Hepatocyte (in vitro differentiated cells): ENCODE data around the gene C11orf91. TPM values are rescaled to one million over a fixed set of nuclear protein-coding genes. Genes with fewer than 3 reads are reported as not detected.

Source experiments
- DNase-seq: peaks from one replicate; pipeline ENCODE4 v3.0.0-alpha.2; 2016; ENCODE audit warnings: low spot score
- H2AFZ ChIP-seq: fragments of 200-600 bp; sonication (generic); 2 replicates; pipeline ENCODE4 v1.6.0; 2016; ENCODE audit warnings: antibody characterized with exemption, mild to moderate bottlenecking
- H3K27ac ChIP-seq: fragments of 200-600 bp; sonication (generic); 2 replicates; pipeline ENCODE4 v1.5.1; 2016; ENCODE audit warnings: mild to moderate bottlenecking
- H3K27me3 ChIP-seq: fragments of 200-600 bp; sonication (generic); 2 replicates; pipeline ENCODE4 v1.6.1; 2016
- H3K36me3 ChIP-seq: fragments of 200-600 bp; sonication (generic); replicated peaks from 2 replicates; pipeline ENCODE4 v1.5.1; 2016; ENCODE audit warnings: low read depth; ENCODE audit not compliant: insufficient read depth
- H3K4me1 ChIP-seq: fragments of 200-600 bp; sonication (generic); 2 replicates; pipeline ENCODE4 v1.5.1; 2016; ENCODE audit warnings: mild to moderate bottlenecking, moderate library complexity; ENCODE audit not compliant: insufficient read depth
- H3K4me2 ChIP-seq: fragments of 200-600 bp; sonication (generic); 2 replicates; pipeline ENCODE4 v1.6.0; 2016
- H3K4me3 ChIP-seq: fragments of 200-600 bp; sonication (generic); 2 replicates; pipeline ENCODE4 v1.5.1; 2016; ENCODE audit warnings: mild to moderate bottlenecking
- H3K79me2 ChIP-seq: fragments of 200-600 bp; sonication (generic); 2 replicates; pipeline ENCODE4 v1.6.0; 2017; ENCODE audit warnings: mild to moderate bottlenecking
- H3K9me2 ChIP-seq: fragments of 200-600 bp; sonication (generic); replicated peaks from 2 replicates; pipeline ENCODE4 v1.6.0; 2017; ENCODE audit warnings: mild to moderate bottlenecking; ENCODE audit not compliant: insufficient read depth
- H3K9me3 ChIP-seq: fragments of 200-600 bp; sonication (generic); 2 replicates; pipeline ENCODE4 v1.5.1; 2016; ENCODE audit warnings: low read depth, mild to moderate bottlenecking
- H4K20me1 ChIP-seq: fragments of 200-600 bp; sonication (generic); 2 replicates; pipeline ENCODE4 v1.6.0; 2016; ENCODE audit warnings: mild to moderate bottlenecking; ENCODE audit not compliant: insufficient read depth, poor library complexity, severe bottlenecking
- EZH2 ChIP-seq: fragments of 200-600 bp; sonication (generic); IDR thresholded peaks from 2 replicates; pipeline ENCODE4 v1.6.1; 2016; ENCODE audit warnings: antibody characterized with exemption, mild to moderate bottlenecking, borderline replicate concordance
- EZH2phosphoT487 ChIP-seq: fragments of 200-600 bp; sonication (generic); IDR thresholded peaks from one replicate; pipeline ENCODE4 v1.6.1; 2018; ENCODE audit warnings: antibody characterized with exemption, mild to moderate bottlenecking, low read depth, moderate library complexity; ENCODE audit not compliant: unreplicated experiment, severe bottlenecking
- WGBS: methylation state at CpG from one replicate; pipeline ENCODE4 v1.1.6; 2016; ENCODE audit warnings: low lambda C conversion rate; ENCODE audit errors: missing lambda C conversion rate; 5-methylcytosine and 5-hydroxymethylcytosine counted together
- polyA plus RNA-seq: library from polyadenylated mRNA; unstranded; fragments of >200 nt; fragmentation: Nextera tagmentation; extraction: Ambion mirVana; gene quantifications from 2 replicates; pipeline ENCODE4 v1.2.1, GENCODE V29; 2016
- total RNA-seq: library from RNA; depleted of rRNA; stranded (reverse); fragments of >200 nt; gene quantifications from 2 replicates; pipeline ENCODE4 v1.2.3, GENCODE V29; 2014
- TF ChIP-seq, protein P1 (sequence below): fragments of 200-600 bp; sonication (generic); IDR thresholded peaks from 2 replicates; pipeline ENCODE4 v1.5.1; 2016; ENCODE audit warnings: antibody characterized with exemption, mild to moderate bottlenecking; ENCODE audit not compliant: poor library complexity

Gene C11orf91
- total and polyA plus RNA-seq, 2 experiments from 2014 or later: not detected

DNA sequence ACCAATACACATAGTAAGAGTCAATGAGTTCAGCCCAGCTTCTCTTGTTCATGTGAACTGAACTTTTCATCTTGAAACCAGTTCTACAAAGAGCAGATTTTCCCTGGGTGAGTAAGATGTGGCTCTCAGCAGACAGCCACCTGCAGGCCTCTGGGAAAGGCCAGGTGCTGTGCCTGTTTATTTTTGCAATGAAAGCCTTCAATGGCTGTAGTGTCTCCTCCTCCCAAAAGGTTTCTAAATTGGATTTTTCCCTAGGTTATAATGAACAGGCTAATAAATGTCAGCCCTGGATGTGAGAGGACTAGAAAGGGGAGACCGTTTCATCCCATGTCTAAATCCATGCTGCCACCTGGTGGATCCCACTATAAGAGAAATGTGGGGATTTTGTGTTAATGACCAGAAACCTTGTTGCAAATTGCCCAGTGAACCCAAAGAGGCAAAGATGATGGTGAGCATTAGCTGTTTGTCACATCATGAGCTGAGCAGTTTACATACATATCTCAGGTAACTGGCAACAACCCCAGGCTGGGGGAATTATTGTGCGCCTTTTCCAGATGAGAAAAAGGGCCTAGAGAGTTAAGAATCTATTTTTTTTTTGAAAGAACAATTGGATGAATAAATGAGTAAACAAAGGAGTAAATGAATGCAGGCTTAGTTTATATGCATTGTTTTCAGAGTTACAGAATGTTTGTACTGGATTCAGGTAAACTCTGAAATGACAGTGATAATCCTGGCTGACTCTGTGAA is 12.7 kb downstream of the C11orf91 start:
- Histone ChIP-seq H3K4me2 (no peak overlapping the region), H3K4me3 (no peak overlapping the region), H3K4me1 (peaks cover 30% of the 10 kb centered on the region), H3K9me3 (no peaks in the 10 kb centered on the region), H4K20me1 (no peaks in the 10 kb centered on the region), H3K27me3 (no peaks in the 10 kb centered on the region), H3K9me2 (no peaks in the 10 kb centered on the region), H2AFZ (no peak overlapping the region), H3K36me3 (no peaks in the 10 kb centered on the region), H3K79me2 (no peaks in the 10 kb centered on the region), H3K27ac (no peak overlapping the region)
- WGBS: 42% methylated on average over 2 of the region's 2 CpGs
- TF ChIP-seq, protein P1, sequence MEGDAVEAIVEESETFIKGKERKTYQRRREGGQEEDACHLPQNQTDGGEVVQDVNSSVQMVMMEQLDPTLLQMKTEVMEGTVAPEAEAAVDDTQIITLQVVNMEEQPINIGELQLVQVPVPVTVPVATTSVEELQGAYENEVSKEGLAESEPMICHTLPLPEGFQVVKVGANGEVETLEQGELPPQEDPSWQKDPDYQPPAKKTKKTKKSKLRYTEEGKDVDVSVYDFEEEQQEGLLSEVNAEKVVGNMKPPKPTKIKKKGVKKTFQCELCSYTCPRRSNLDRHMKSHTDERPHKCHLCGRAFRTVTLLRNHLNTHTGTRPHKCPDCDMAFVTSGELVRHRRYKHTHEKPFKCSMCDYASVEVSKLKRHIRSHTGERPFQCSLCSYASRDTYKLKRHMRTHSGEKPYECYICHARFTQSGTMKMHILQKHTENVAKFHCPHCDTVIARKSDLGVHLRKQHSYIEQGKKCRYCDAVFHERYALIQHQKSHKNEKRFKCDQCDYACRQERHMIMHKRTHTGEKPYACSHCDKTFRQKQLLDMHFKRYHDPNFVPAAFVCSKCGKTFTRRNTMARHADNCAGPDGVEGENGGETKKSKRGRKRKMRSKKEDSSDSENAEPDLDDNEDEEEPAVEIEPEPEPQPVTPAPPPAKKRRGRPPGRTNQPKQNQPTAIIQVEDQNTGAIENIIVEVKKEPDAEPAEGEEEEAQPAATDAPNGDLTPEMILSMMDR: peak; percentile 81
- TF ChIP-seq EZH2 (no peak), EZH2phosphoT487 (no peak)
- DNase-seq: peak; percentile 81

DNA sequence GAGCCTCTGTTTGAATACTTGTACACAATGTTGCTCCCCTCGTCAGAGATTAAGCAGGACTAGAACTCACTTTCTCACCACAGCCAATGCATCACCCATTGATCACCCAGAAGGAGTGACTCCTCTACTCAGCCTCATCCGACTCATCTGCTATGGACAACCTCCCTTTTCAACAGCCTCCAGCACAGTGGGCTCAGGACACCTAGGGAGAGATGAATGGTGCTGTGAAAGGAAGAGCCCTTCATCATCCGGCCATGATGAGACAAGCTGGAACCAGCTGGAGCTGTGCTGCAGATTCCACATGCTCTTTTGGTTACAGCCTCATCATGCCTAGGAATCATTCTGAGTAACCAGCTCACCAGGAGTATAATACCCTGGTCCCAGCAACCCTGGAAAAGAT is 15.5 kb downstream of the C11orf91 start:
- no peaks in the 10 kb centered on the region for H3K36me3 ChIP-seq
- no peak overlapping the region for H3K4me3 ChIP-seq
- no peak overlapping the region for H3K4me2 ChIP-seq
- no peaks in the 10 kb centered on the region for H3K79me2 ChIP-seq
- TF ChIP-seq EZH2phosphoT487 (no peak), EZH2 (no peak)
- TF ChIP-seq, protein P1: no peak
- no peaks in the 10 kb centered on the region for H4K20me1 ChIP-seq
- DNase-seq: no peak
- H3K27ac ChIP-seq: no peak overlapping the region
- no peak overlapping the region for H2AFZ ChIP-seq
- WGBS: 85% methylated on average over 3 of the region's 3 CpGs
- H3K27me3 ChIP-seq: peaks cover 12% of the 10 kb centered on the region
- peaks cover 4% of the 10 kb centered on the region for H3K4me1 ChIP-seq
- H3K9me3 ChIP-seq: no peaks in the 10 kb centered on the region
- no peaks in the 10 kb centered on the region for H3K9me2 ChIP-seq

DNA sequence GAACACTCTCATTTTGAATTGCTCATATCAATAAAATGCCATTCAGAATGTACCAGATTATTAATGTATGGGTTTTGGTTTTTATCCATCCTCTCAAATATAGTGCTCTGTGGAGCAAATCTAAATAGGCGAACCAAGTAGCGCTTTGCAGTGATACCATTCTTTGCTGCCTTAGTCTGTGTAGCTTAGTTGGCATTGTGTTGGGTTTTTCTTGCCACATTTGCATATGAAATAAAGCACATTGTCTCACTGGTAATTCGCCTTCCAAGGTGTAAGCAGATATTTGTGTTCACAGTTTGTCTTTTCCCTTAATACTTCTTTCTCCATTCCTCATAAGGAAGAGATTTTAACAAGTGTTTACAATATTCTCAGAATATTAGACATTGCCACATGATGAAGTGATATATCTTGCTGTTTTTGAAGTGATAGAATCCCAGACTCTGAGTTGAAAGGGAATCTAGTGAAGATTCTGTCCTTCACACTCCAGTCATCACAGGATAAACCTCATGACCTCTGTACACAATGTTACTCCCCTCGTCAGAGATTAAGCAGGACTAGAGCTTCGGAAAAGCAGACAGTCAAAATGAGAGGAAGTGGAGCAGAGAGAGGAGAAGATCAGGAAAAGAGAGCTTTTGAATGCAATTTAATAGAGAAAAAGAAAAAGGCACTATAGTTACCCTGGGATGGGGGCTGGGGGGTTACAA is 16.5 kb downstream of the C11orf91 start:
- Histone ChIP-seq H4K20me1 (no peaks in the 10 kb centered on the region), H3K79me2 (no peaks in the 10 kb centered on the region), H2AFZ (no peak overlapping the region), H3K4me2 (no peak overlapping the region), H3K27me3 (peaks cover 13% of the 10 kb centered on the region), H3K27ac (no peak overlapping the region), H3K36me3 (no peaks in the 10 kb centered on the region), H3K9me2 (no peaks in the 10 kb centered on the region), H3K9me3 (no peaks in the 10 kb centered on the region), H3K4me1 (no peaks in the 10 kb centered on the region), H3K4me3 (no peak overlapping the region)
- DNase-seq: no peak
- 61% methylated on average over 5 of the region's 5 CpGs for WGBS
- TF ChIP-seq EZH2 (no peak), EZH2phosphoT487 (no peak)
- TF ChIP-seq, protein P1: no peak
